DMS53 treated with DMSO at 0.1 percent for 48 hours (cell line): Measurements from ENCODE around the gene HOXC9.
A peak's percentile ranks its signal among the peaks of the same experiment; 100 is the strongest.

Experiments used
- DNase-seq: peaks from one replicate; lab custom pipeline; 2025; ENCODE audit not compliant: unreplicated experiment; lab: John Stamatoyannopoulos, UW

HOXC9 gene

DNA sequence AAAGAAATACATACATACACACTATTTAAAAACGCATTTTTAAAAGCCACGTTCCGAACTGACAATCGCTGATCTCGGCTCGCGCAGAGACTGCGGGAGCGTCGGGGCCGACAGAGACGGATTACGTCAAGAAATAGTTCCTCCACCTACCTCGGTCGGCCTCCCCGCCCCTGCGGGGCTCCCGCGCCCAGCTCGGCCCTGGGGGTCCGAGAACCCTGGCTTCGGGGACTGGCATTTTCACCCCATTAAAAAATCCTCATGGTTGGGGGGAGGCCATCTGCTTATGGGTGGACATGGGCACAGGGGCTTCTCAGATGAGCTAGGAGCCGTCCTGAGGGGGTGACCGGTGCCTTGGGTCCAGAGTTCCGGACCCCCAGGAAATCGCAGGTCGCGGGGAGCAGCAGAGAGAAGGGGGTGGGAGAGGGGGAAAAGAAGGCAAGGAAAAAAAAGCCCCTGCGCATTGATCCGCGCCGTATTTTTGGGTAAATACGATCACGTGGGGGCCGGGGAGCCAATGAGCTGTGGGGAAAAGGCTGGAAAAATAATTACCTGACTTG lies 324 bp upstream of the HOXC9 start:
- no peak for DNase-seq

DNA sequence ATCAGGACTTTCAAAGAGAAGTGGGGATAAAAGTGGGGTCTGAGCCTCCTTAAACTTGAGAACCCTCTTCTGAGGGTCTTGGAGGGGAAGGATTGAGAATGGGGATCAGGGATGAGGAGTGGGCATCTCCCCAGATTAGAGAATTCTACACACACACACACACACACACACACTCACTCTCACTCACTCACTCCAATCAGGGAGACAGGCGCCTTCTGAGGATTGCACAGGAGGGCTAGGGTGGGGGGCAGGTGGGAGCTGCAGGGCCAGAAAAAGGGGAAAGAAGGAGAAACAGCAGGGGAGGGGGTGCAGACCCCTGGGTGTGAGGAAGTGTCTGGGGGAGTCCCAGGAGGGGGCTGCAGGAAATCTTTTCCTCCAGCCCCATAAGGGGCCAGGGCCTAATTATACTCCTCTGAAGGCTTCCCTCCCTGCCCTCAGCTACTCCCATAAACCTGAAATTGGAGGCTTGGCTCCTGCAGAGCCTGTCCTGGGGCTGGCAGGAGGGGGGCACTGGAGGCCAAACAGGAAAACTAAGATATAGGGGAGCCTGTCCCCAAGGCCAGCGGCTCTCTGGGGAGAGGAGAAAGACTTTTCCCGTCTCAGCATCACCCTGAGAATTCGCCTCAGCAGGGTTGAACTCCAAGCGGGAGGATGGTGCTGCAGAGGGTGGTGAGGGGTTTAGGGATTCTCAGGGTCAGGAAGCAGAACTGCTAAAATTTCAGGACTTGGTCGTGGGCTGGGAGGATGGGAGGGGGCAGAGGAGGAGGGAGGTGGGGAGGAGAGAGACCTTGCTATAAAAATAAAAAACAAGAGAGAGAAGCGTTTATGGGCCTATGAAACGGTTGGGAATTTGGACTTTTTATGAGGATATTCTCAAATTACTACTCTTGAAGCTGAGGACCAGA lies 1.6 kb downstream of the HOXC9 start:
- DNase-seq, result no peak

DNA sequence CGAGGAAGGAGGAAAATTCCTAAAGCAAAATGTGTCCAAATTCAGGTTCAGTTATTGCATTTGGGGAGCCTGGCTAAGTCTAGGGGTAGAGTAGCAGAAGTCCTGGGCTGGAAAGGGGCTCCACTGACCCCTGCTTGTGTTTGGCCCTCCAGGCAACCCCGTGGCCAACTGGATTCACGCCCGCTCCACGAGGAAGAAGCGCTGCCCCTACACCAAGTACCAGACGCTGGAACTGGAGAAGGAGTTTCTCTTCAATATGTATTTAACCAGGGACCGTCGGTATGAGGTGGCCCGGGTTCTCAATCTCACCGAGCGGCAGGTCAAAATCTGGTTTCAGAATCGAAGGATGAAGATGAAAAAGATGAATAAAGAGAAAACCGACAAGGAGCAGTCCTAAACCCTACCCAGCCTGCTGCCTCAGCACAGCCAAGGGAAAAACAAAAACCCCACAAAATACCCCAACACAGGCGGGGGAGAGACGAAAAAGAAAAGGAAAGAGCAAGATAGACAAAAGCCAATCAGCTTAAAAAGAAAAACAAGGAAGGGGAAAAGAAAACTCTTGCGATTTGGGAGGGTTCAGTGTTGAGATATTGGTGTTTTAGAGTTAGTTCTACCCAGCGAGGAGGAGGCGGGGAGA lies 2.4 kb downstream of the HOXC9 start:
- no peak for DNase-seq

DNA sequence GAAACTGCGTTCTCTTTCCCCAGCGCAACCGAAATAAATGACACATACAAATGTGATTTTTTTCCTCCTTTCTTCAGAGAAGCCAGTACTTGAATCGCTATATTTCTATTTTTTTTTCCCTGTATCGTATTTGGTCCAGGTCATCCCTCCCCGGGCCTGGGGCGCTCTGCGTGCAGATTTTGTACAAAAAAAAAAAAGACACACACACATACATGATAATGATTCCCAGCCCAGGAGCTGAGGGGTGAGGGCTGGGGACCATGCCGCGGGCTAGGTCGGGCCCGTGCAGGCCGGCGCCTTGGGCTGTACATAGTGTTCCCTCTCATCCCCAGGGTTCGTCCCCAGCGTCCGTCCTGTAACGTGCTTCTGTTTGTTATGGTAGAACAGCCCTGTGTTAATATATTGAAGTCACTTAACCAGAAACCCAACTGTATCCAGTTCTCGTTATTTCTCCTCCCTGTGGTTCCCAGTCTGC lies 3.0 kb downstream of the HOXC9 start:
- DNase-seq, result no peak

DNA sequence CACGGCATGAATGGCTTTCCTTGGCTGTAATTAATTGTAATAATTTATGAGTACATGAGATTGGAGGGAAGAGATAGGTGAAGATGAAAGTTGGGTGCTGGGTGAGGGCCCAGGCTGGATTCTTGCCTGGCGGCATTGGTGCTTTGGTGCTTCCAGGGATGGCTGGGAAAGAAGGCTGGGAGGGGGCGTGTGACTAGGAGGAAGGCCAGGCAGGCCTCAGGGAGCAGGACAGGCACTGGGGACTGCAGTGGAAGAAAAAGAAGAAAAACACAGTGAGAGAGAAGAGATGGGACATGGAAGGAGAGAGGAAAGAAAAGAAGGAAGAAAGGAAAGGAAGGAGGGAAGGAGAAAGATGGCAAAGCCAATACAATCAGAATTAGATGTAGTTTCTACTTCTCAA lies 3.7 kb downstream of the HOXC9 start:
- DNase-seq, result no peak

DNA sequence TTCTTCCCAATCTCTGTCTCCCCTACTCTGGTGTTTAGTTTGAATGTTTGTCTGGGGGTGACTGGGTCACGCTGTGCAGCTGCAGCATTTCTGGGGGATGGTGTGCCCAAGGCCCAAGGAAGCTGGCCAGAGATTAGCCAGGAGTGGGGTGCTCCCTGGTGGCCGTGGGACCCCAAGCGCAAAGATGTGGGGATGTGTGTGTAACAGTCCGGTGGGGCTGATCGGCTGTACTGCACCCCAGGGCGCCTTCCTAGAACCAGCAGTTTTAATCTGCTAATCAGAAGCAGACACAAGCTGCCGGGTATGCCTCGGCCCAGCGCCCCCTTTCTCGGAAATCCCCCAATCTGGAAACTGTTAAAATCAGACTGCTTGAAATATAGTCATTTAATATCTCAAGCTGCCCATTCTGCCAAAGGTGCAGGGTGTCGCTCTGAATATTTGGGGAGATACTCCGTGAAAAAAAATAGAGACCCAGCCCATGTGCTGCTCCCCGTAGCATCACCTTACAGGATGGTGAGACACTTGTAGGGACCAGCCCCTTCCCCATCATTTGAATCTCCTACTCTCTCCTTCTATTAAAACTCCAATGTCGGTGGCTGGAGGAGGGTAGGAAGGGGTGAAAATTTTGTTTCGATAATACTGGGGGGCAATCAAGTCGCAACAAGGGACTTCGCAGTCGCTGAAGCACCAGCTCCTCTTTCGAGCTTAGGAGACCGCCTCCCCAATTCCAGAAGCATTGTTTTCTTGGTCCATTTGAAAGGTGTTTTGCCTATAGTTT lies 4.3 kb downstream of the HOXC9 start:
- no peak for DNase-seq

DNA sequence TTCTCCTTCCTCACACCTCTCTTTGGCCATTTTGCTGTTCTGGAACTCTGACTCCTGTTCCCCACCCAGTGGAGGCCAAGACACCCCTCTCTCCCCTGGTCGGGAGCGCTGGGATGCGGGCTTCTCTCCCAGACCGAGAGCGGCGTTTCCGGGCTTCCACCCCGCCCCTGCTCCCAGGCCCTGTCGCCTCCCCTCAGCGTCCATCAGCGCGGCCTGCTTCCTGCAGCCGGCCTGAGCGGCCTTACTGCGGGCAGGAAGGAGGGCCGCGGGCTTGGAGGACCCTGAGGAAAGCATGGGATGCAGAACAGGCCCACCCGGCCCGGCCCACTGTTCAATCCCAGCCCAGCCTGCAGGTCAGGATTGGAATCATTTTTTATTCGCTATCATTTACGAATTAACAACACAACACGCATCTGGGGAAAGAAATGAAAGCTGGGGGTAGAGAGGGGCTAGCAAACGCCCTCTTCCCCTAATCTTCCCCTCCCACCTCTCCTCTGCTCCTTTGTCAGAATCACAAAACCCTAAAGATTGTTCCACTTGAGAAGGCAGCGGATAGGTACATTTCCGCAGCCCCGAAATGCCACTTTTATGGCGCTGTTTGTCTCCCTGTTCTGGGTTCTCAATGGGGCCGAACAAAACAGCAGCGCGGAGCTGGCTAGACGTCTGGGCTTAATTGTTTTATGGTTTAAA lies 5.0 kb downstream of the HOXC9 start:
- no peak for DNase-seq

DNA sequence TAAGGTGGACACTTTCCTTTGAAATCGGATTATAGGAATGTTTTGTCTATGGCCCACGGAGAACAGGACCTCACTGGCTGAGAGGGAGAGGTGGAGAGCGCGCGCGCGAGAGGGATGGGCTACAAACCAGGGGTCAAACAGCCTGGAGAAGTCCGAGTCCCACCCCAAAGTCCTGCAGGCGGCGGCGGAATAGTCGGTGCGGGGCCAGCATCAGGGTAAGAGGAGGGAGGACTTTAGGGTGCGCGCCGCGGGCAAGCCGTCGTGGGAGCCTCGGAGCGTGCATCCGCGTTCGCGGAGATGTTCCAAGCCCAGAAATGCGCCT lies 5.5 kb downstream of the HOXC9 start:
- DNase-seq, result no peak

DNA sequence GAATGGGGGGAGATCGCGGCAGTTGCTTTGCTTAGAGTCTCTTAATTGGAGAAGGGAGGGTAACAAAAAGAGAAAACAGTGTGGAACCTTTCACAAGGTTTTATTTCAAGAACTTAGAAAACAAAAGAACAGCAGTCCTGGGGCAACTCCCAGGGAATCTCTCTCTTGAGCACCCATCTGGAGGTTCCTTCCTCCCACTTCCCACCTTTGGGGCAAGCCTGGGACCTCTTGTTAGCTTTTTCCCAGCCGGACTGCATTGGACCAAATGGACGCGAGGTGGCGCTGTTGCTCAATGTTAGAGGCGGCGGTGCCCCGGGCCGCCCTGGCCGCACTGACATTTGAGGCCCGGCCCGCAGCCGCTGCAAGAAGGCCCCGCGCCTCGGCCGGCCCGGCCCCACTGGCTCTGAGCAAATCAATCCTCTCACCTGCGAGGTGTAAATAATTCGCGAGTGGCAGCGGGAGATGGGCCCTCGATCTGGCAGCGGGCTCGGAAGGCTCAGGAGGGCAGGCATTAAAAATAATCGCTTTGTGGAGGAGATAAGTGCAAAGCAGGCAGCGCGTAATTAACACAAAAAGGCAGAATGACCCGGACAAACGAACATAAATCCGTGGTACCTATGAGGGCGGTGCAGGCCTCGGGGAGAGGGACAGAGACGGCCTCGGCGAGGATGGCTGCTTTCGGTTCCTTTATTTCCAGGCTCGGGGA lies 6.0 kb downstream of the HOXC9 start:
- DNase-seq, result peak; percentile 43

DNA sequence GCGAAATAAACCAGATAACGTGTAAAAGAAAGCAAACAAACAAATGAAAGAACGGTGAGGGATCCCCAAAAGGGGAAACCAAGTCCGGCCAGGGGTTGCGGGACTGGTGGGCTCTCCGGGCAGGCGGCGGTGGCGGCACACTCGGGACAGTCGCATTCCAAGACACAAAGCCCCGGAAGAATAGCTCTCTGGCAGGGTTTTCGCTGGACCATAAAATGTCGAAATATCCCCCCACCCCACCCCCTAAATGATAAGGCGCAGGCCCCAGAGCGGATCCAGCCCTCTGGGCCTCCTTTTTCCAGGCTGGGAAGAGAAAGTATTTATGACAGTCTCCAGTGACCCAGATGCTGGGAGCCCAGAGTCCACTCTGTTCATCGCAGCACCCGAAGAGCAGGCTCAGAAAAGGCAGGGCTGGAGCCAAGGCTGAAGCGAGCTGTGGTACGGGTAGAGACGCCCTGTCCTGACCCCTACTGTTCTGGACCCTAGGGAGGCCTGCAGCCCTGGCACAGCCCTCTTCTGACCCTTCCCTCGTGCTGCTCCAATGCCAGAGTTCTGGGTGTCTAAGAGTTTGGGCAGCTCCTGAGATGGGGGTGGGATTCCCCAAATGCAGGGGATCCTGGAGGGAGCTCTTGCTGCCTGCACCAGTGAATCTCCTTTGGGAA lies 6.7 kb downstream of the HOXC9 start:
- no peak for DNase-seq

DNA sequence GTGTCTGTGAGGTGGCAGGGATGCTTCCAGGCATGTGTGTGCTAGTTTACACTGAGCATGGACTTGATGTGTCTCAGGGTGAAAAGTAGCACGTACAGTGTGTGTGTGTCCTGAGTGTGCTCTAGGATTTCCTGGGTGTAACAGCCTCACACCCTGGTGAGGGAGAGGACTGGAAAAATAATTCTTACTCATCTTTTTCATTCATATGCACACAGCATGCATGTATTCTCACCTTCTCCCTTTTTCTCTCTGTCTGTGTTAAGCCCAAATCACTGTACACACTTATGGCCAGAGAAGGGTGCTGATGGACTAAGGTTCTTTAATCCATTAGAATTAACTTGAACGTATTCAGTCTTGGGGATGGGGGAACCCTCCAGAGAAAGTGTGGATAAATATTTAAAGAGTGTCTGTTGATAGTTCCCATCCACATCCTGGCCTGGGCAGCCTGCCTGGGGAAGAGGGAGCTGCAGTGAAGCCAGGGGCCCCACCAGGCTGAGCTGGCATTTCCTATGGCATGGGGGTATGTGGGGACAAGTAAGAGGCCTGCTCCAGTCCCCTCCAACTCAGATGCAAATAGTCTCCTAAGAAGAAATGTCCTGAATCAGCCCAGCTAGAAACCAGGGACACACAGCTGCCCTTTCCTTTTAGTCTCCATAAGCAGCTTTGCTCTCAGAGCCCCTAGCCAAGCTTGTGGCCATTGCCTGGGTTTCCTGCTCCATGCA lies 7.7 kb downstream of the HOXC9 start:
- no peak for DNase-seq

DNA sequence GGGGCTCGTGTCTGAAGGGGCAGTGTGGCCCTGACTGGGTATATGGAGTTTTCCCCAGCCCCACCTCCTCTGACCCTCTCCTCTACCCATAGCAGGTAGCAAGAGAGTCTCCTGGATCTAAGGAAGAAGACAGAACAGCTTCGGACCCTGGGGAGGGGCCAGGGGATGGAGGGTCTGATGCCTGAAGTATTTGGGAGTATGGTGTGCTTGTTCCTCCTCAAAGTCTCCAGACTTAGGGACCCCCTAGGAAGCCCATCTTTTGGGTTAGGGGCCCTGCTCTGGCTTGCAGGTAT lies 8.2 kb downstream of the HOXC9 start:
- no peak for DNase-seq

DNA sequence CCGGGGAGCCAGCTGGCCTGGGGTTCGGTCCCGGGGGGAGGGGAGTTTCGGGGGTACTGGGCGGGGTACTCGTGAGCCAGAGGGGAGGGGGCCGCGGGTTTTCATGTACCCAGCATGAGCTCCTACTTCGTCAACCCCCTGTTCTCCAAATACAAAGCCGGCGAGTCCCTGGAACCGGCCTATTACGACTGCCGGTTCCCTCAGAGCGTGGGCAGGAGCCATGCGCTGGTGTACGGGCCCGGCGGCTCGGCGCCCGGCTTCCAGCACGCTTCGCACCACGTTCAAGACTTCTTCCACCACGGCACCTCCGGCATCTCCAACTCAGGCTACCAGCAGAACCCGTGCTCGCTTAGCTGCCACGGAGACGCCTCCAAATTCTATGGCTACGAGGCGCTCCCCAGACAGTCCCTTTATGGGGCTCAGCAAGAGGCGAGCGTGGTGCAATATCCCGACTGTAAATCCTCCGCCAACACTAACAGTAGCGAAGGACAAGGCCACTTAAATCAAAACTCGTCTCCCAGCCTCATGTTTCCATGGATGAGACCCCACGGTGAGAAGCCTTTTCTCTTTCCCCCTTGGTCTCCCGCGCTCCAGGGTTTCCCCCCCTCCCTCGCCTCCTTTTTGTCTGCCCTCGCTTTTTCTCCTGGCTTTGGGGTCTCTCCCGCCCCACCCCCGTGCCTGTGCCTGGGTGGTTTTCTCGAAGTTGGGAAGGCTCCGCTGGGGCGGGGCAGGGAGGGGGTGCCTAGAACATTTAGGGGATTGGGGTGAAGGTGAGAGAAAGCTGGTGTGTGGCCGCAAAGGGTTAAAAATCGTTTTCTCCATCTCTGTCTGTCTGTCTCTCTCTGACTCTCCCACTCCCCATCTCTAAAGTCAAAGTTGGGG lies 9.5 kb downstream of the HOXC9 start:
- DNase-seq, result no peak

DNA sequence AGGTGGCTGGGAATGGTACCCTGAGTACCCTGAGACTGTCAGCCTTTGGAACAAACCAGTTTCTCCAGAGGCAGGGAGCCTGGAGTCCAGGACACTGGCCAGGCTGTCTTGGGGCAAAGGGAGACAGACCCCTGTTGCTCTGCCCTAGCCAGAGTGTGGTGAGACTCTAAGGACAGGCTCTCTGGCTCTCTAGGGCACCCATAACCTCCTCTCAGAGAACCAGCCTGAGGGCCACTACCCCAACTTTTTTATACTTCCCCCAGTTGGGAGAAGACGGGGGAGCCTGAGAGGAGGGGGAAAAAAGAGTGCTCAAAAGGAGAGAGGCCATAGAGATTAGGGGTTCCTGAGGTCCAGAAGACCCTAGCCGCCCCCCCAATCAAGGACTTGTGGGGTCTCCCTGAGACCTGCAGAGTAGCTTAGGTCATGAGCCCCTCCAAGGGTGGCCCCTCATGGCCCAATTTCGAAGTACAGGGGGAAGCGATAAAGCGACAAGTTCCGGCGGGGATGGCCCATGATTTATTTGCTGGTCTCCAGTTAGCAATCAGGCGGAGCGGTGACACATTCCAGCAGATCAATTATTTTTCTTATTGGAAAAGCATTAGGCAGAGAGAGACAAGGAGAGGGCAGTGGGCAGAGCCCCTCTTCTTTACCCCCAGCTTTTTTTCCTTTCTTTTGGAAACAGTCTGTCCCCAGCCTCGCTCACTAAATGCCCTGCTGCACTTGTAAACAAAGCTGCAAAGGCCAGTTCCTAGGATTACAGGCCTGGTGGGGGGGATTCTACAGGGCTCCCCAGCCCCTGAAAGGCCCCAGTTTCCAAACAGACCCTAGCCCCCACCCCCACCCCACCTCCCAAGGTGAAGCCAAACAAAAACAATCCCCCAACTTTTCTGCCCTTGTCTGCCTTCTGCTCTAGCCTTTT lies 10.4 kb downstream of the HOXC9 start:
- DNase-seq, result no peak

DNA sequence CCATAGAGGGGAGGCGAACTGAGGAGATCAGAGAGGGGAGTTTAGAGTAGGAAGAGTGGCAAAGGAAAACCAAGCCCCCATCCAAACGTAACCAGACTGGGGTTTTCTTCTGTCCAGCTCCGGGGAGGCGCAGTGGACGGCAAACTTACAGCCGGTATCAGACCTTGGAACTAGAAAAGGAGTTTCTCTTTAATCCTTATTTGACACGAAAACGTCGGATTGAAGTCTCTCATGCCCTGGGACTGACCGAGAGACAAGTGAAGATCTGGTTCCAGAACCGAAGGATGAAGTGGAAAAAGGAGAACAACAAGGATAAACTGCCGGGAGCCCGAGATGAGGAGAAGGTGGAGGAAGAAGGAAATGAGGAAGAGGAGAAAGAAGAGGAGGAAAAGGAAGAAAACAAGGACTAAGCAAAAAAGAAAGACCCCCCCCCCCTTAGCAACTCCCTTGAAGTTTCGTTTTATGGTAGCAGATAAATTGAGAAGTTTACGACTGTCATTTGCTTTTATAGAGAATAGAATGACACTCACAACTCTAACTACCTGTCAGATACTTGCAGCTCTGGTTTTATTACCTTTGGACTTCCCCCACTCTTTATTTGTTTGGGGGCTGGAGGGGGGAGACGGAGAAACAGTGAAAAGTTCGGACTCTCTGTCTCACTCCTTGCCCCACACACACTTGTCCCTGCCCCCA lies 11.2 kb downstream of the HOXC9 start:
- DNase-seq, result no peak

DNA sequence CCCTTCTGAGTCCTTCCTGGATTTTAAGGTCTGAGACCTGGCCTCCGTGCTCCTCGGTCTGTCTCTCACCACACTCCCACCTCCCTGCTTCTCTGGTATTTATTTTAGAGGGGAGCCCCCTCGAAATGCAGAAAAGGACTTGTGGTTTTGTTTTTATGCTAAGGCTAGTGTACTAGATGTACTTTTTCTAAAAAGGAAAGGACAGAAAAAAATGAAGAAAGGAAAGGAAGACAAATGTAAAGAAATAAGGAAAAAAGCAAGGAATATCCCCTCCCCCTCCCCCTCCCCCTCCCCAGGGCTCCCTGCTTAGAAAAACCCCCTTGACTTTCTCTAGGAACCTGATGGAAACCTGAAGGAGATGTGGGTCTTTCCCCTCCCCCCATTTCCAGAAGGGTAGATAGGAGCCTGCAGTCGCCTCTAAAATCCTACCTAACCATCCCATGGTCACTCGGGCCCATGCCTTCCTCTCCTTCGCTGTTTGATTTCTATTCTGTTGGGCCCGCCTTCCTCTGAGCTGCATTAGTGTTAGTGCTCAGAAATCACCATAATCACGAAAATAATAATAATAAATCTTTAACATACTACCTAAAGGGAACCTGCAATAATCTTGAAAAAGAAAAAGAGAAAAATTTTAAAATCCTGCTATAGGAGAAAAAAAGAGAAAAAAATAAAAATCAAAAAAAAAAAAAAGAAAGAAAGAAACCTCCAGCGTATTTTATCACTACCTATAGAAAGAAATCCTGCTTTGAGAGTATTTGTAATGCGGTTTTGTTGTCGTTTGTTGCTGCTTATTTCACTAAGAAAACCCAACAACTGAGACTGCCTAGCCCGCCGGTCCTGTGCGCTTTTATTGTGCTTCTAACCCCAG lies 11.9 kb downstream of the HOXC9 start:
- DNase-seq, result no peak
